Fibroblast of lung (primary cell): ENCODE data around the gene ADAMTS16. TPM values are rescaled to one million over a fixed set of nuclear protein-coding genes. Genes with fewer than 3 reads are reported as not detected.

Experiments
- DNase-seq, 2 donors: peaks; one replicate each; pipeline versions ENCODE4 v3.0.0 to v3.0.0-alpha.2; 2010; ENCODE audit warnings: low read depth in 2 of 2
- H2AFZ ChIP-seq: 2 replicates; pipeline ENCODE4 v1.5.1; 2012; ENCODE audit warnings: low read length, control low read depth, inconsistent platforms
- H3K27ac ChIP-seq: 2 replicates; pipeline ENCODE4 v1.5.1; 2011; ENCODE audit warnings: low read length, control low read depth; ENCODE audit not compliant: insufficient read depth
- H3K27me3 ChIP-seq: 2 replicates; pipeline ENCODE4 v1.5.1; 2011; ENCODE audit warnings: mild to moderate bottlenecking, low read length; ENCODE audit not compliant: control insufficient read depth, insufficient read depth
- H3K36me3 ChIP-seq: 2 replicates; pipeline ENCODE4 v1.5.1; 2011; ENCODE audit warnings: low read length; ENCODE audit not compliant: control insufficient read depth, insufficient read depth
- H3K4me1 ChIP-seq: 2 replicates; pipeline ENCODE4 v1.5.1; 2011; ENCODE audit warnings: low read length; ENCODE audit not compliant: control insufficient read depth, insufficient read depth; ENCODE audit errors: extremely low read depth
- H3K4me2 ChIP-seq: 2 replicates; pipeline ENCODE4 v1.5.1; 2011; ENCODE audit warnings: low read length, control low read depth; ENCODE audit not compliant: insufficient read depth; ENCODE audit errors: extremely low read depth
- H3K4me3 ChIP-seq, 4 experiments: fragments of 200-600 bp in 1 of 4; sonication (generic) in 1 of 4; replicated peaks in 1 of 4; 2 replicates each; pipeline ENCODE4 v1.5.1; 2011 to 2016; ENCODE audit warnings: low read length in 4 of 4, low read depth in 3 of 4, mild to moderate bottlenecking in 3 of 4, control low read depth in 2 of 4, inconsistent platforms in 1 of 4, mixed read lengths in 1 of 4; ENCODE audit not compliant: insufficient read depth in 1 of 4; ENCODE audit errors: control extremely low read depth in 1 of 4
- H3K79me2 ChIP-seq: 2 replicates; pipeline ENCODE4 v1.5.1; 2012; ENCODE audit warnings: mild to moderate bottlenecking, low read length, inconsistent platforms; ENCODE audit not compliant: control insufficient read depth, insufficient read depth
- H3K9ac ChIP-seq: 2 replicates; pipeline ENCODE4 v1.5.1; 2011; ENCODE audit warnings: mild to moderate bottlenecking, low read length, control low read depth; ENCODE audit not compliant: insufficient read depth
- H3K9me3 ChIP-seq: 2 replicates; pipeline ENCODE4 v1.5.1; 2012; ENCODE audit warnings: low read depth, low read length; ENCODE audit not compliant: control insufficient read depth, insufficient read depth
- H4K20me1 ChIP-seq: 2 replicates; pipeline ENCODE4 v1.5.1; 2011; ENCODE audit warnings: low read length; ENCODE audit not compliant: control insufficient read depth, insufficient read depth; ENCODE audit errors: extremely low read depth
- CTCF ChIP-seq, 2 donors: IDR thresholded peaks in 1 of 2; conservative IDR thresholded peaks in 1 of 2; 1 replicate in 1 of 2; 2 replicates in 1 of 2; pipeline ENCODE4 v1.5.1; 2011 to 2012; ENCODE audit warnings: low read length in 2 of 2, control low read depth in 1 of 2, inconsistent platforms in 1 of 2, low read depth in 1 of 2, mild to moderate bottlenecking in 1 of 2
- EZH2 ChIP-seq: IDR thresholded peaks from 2 replicates; pipeline ENCODE4 v1.5.1; 2012; ENCODE audit warnings: low read length, control low read depth, mild to moderate bottlenecking; ENCODE audit errors: missing control alignments
- polyA plus RNA-seq, 2 donors: library from polyadenylated mRNA; depleted of rRNA in 1 of 2; stranded (reverse) in 1 of 2; unstranded in 1 of 2; fragments of >200 nt; gene quantifications; 2 replicates each; pipeline ENCODE4 v1.2.1, GENCODE V29; 2011 to 2012; ENCODE audit warnings: missing spikeins in 1 of 2
- total RNA-seq: library from RNA; depleted of rRNA; stranded (reverse); fragments of >200 nt; gene quantifications from 2 replicates; pipeline ENCODE4 v1.2.1, GENCODE V29; 2014

The ADAMTS16 gene
- total and polyA plus RNA-seq, 2 donors (not counting 1 experiment from before 2014, with no cell fraction given) = 0.06 to 0.17 TPM

GRCh38 chr5:5331848-5332247, 191.7 kb downstream of the ADAMTS16 start:
- Histone ChIP-seq H3K4me2 (no peak overlapping the region), H3K27ac (no peak overlapping the region), H3K27me3 (no peaks in the 10 kb centered on the region), H2AFZ (no peak overlapping the region), H3K36me3 (no peaks in the 10 kb centered on the region), H4K20me1 (no peaks in the 10 kb centered on the region), H3K4me3 (no peak overlapping the region), H3K4me1 (no peaks in the 10 kb centered on the region), H3K79me2 (no peaks in the 10 kb centered on the region), H3K9me3 (no peaks in the 10 kb centered on the region), H3K9ac (no peak overlapping the region)
- TF ChIP-seq CTCF (conservative IDR thresholded peaks at IDR 0.05 in 1 of 2, IDR thresholded peaks at IDR 0.05 in 1 of 2; ENCODE audit: low read depth in 1 of 2, low read length in 2 of 2) = no peak
- no peak for TF ChIP-seq EZH2
- peak in 1 of 2 donors; percentile 50 for DNase-seq

- H3K9ac ChIP-seq = no peak overlapping the region
- no peaks in the 10 kb centered on the region for H3K9me3 ChIP-seq
- H4K20me1 ChIP-seq = no peaks in the 10 kb centered on the region
- no peak for DNase-seq
- no peaks in the 10 kb centered on the region for H3K36me3 ChIP-seq
- no peak overlapping the region for H3K27ac ChIP-seq
- TF ChIP-seq EZH2 (no peak), CTCF (conservative IDR thresholded peaks at IDR 0.05 in 1 of 2, IDR thresholded peaks at IDR 0.05 in 1 of 2; ENCODE audit: low read depth in 1 of 2, low read length in 2 of 2) (no peak)
- no peaks in the 10 kb centered on the region for H3K4me1 ChIP-seq
- H3K27me3 ChIP-seq = no peaks in the 10 kb centered on the region
- no peak overlapping the region for H3K4me2 ChIP-seq
- H3K4me3 ChIP-seq = no peak overlapping the region
- no peak overlapping the region for H2AFZ ChIP-seq
- no peaks in the 10 kb centered on the region for H3K79me2 ChIP-seq
Measured at GRCh38 chr5:5332287-5332686, 192.2 kb downstream of the ADAMTS16 start.

- H3K36me3 ChIP-seq = no peaks in the 10 kb centered on the region
- peak in 1 of 2 donors; percentile 60 for DNase-seq
- no peak overlapping the region for H3K4me3 ChIP-seq
- H3K27ac ChIP-seq = no peak overlapping the region
- no peaks in the 10 kb centered on the region for H3K9me3 ChIP-seq
- H3K4me2 ChIP-seq = no peak overlapping the region
- no peaks in the 10 kb centered on the region for H3K79me2 ChIP-seq
- TF ChIP-seq EZH2 (no peak), CTCF (conservative IDR thresholded peaks at IDR 0.05 in 1 of 2, IDR thresholded peaks at IDR 0.05 in 1 of 2; ENCODE audit: low read depth in 1 of 2, low read length in 2 of 2) (no peak)
- no peaks in the 10 kb centered on the region for H3K4me1 ChIP-seq
- no peaks in the 10 kb centered on the region for H4K20me1 ChIP-seq
- no peak overlapping the region for H3K9ac ChIP-seq
- no peak overlapping the region for H2AFZ ChIP-seq
- no peaks in the 10 kb centered on the region for H3K27me3 ChIP-seq
Measured at GRCh38 chr5:5335107-5335506, 195.0 kb downstream of the ADAMTS16 start.
